ENCODE measurements around the gene CDC42BPA. TPM values are rescaled to one million over a fixed set of nuclear protein-coding genes. Genes with fewer than 3 reads are reported as not detected.

CDC42BPA gene
- total RNA-seq, 4 donors from 2014 or later, result 33.3 to 92.7 (median 39.9) TPM

DNA sequence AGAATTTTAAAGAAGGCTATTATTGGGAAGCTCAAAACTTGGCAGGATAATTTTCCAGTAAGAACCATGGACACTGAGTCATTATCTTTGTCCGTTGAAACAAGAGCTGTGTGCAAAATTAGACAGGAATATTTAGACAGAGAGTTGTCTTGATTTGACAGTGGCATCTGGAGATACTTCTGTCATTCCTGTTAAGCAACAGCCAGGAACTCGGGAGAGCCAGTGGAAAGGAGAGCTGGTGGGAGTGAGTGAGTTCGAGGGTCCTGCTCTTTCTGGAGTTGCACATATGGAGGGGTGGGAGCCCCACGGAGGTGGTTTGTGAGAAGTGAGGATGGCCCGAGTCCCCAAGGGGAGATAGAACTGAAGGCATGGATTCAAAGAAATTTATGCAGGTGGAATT lies 375.1 kb downstream of the CDC42BPA start:
- DNase-seq (ENCODE audit: low spot score) (no peak), ATAC-seq (ENCODE audit: low FRiP score) (no peak)
- TF ChIP-seq CTCF (IDR thresholded peaks at IDR 0.05), result no peak

- DNase-seq (ENCODE audit: low spot score), result no peak
- ATAC-seq (ENCODE audit: low FRiP score), result no peak
- no peak for TF ChIP-seq CTCF (IDR thresholded peaks at IDR 0.05)
Measured at GRCh38 chr1:226942392-226942791, 375.9 kb downstream of the CDC42BPA start.

DNA sequence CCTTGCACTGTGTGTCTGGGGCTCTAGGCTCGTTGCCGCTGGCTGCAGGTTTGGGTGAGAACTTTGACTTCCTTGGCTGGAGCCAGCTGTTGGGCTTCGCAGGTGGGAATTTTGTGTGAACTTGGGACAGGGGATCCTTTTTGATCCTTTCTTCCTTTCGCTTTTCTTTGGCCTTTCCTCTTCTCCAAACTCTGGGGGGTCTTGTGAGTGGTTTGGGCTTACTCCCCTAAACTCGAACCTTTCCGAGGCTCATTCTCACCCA lies 377.6 kb downstream of the CDC42BPA start:
- no peak for TF ChIP-seq CTCF (IDR thresholded peaks at IDR 0.05)
- ATAC-seq (ENCODE audit: low FRiP score) (no peak), DNase-seq (ENCODE audit: low spot score) (no peak)

- no peak for TF ChIP-seq CTCF (IDR thresholded peaks at IDR 0.05)
- ATAC-seq (ENCODE audit: low FRiP score) (peak; percentile 99), DNase-seq (ENCODE audit: low spot score) (peak; percentile 90)
Measured at GRCh38 chr1:226940029-226940805, 378.1 kb downstream of the CDC42BPA start, which contains the start of gene COQ8A. Gene COQ8A (plus strand): TSS chr1:226940294. CDS start chr1:226961386, 21,092 bp downstream.

Small RNAs within 50 kb of the gene (small RNA-seq; reads per million reads assigned to genes)
- not detected for gene AL353689.1

Other genes with a start within 250 kb of the CDC42BPA start
- gene ZNF678, start 245.1 kb upstream of the CDC42BPA start, total RNA-seq, result 1 to 10 TPM; 4.9 to 9.9 (median 6.4) TPM

Measured in omental fat pad (tissue), 4 donors.